Kidney capillary endothelial cell (primary cell): ENCODE data around the gene NTRK3.

Source experiments
- DNase-seq: peaks from one replicate; pipeline ENCODE4 v3.0.0-alpha.2; 2018; ENCODE audit warnings: low spot score

The NTRK3 gene

GRCh38 chr15:88257311-88258092, 963 bp upstream of the NTRK3 start:
- no peak for DNase-seq

GRCh38 chr15:88255484-88256278, 858 bp downstream of the NTRK3 start:
- no peak for DNase-seq

- DNase-seq: no peak
These were observed 1.5 kb downstream of the NTRK3 start for GRCh38 chr15:88255087-88255483.

DNA sequence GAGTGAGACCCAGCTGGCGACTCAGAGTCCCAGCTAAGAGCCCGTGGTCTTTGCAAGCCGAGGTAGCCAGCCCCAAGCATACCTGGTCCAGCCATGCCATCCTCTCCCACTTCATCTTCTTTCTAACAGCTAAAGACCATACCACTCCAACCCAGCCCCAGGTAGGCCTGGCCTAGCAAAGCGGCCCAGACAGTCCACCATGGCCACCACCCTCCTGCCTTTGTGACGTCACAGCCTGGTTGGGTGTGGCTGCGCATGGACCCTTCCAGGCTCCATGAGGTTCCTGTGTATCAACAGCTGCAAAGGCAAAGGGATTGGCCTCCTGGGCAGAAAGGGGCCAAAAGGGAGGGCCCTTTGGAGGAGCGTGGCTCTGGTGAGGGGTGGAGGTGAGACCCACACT, 4.1 kb downstream of the NTRK3 start:
- DNase-seq: no peak

- DNase-seq: no peak
These were observed 5.7 kb downstream of the NTRK3 start for GRCh38 chr15:88250826-88251225.

DNA sequence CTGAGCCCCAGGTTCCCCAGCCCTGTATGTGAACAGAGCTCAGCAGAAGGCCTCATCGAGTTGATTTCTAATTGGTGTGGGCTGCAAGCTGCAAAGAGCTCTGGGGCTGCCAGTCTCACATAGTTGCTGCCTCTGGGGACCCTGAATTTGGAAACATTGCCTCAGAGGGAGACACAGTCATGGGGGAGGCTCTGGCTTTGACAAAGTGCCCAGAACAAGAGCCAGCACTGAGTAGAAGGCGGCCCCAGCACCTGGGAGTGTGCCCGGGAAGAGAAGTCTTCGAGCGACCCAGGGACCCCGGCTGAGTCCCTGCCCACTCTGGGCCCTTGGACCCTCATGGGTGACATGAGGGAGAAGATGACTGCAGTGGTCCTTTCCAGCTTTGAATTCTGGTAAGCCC, 7.3 kb downstream of the NTRK3 start:
- no peak for DNase-seq

DNA sequence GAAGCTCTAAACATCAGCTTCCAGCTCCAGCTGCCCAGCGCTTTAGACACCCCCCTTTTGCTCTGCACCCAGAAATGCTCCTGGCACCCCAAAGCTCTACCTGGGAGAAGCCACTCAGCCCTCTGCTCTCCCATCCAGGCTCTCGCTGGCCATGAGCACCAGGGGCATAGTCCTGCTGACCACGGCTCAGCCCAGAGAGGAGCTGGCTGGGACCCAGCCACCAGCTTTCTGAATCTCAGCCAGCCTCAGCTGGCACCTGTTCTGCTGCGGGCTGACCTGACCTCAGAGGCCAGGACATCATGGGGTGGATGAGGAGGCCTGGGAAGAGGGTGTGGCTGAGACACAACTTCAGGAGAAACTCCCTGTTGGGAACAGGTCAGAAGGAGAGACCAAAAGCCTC, 8.6 kb downstream of the NTRK3 start:
- DNase-seq: no peak

GRCh38 chr15:88246666-88247446, 9.7 kb downstream of the NTRK3 start:
- peak; percentile 72 for DNase-seq

GRCh38 chr15:88246081-88246480, 10.5 kb downstream of the NTRK3 start:
- DNase-seq: no peak

GRCh38 chr15:88243895-88244787, 12.4 kb downstream of the NTRK3 start:
- peak; percentile 46 for DNase-seq

- no peak for DNase-seq
These were observed 13.7 kb downstream of the NTRK3 start for GRCh38 chr15:88242586-88243555.

GRCh38 chr15:88241461-88241860, 15.1 kb downstream of the NTRK3 start:
- DNase-seq: no peak

DNA sequence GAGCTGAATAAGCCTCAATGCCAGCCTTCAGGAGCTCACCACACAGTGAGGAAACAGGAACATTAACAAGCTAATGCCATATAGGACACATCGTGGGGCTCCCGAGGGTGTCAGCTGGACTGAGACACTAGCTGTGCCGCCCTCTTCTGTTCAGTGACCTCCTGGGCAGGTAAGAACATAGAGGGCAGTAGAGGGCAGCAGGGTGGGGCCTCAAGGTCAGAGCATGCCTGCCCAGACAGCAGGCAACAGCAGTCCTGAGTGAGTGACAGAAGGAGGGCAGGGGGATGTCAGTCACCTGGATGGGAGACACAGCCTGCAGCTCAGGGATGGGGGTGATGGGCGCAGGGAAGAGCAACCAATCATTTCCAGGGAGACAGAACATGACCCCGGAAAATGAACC, 15.5 kb downstream of the NTRK3 start:
- no peak for DNase-seq

GRCh38 chr15:88239594-88239993, 16.9 kb downstream of the NTRK3 start:
- DNase-seq: no peak

GRCh38 chr15:88238618-88239430, 17.7 kb downstream of the NTRK3 start:
- DNase-seq: no peak

DNA sequence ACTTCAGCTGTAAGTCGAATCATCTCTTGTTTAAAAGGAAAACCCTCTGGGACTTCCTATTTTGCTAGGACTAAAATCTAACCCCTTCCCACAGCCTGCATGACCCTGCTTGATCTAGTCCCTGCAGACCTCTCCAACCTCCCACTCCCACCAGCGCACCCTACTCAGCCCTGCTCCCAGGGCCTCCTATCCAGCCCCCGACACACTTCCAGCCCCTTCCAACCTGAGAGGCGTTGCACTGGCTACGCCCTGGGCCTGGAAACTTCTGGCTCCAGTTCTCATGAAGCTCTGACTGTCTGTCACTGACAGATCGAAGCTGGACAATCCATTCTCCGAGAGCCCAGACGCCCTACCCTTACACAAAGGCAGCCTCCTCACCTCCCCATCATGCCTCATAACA, 21.8 kb downstream of the NTRK3 start:
- no peak for DNase-seq

- DNase-seq: no peak
These were observed 22.6 kb downstream of the NTRK3 start for GRCh38 chr15:88233921-88234320.

- no peak for DNase-seq
These were observed 23.8 kb downstream of the NTRK3 start for GRCh38 chr15:88232771-88233201.

GRCh38 chr15:88231909-88232644, 24.5 kb downstream of the NTRK3 start:
- no peak for DNase-seq
